ENCODE data around the gene GGTLC2.

- TF ChIP-seq CTCF (IDR thresholded peaks at IDR 0.05) (no peak), POLR2A (IDR thresholded peaks at IDR 0.05) (no peak)
These were observed 36.9 kb downstream of the GGTLC2 start for GRCh38 chr22:22681221-22681739.

All from transverse colon (tissue), 3 donors.